OCI-LY7 (cell line): Measurements from ENCODE around the gene KRTAP10-9.
"Not testable (repeated sequence)": the region's sequence is repeated elsewhere in the genome, so short reads cannot be mapped to it uniquely, and the experiment has no call there.

Source experiments
- EZH2phosphoT487 ChIP-seq: fragments of 200-600 bp; sonication (generic); IDR thresholded peaks from 2 replicates; pipeline ENCODE4 v1.6.1; 2018; ENCODE audit warnings: low read depth, borderline replicate concordance, mild to moderate bottlenecking, mixed run types, antibody characterized with exemption, low read length, moderate library complexity, mixed read lengths
- TF ChIP-seq, protein P1 (sequence below): fragments of 200-600 bp; sonication (generic); conservative IDR thresholded peaks from 2 replicates; pipeline ENCODE4 v1.5.1; 2014; ENCODE audit warnings: mild to moderate bottlenecking, antibody characterized with exemption, low read length, moderate library complexity, mixed read lengths

DNA sequence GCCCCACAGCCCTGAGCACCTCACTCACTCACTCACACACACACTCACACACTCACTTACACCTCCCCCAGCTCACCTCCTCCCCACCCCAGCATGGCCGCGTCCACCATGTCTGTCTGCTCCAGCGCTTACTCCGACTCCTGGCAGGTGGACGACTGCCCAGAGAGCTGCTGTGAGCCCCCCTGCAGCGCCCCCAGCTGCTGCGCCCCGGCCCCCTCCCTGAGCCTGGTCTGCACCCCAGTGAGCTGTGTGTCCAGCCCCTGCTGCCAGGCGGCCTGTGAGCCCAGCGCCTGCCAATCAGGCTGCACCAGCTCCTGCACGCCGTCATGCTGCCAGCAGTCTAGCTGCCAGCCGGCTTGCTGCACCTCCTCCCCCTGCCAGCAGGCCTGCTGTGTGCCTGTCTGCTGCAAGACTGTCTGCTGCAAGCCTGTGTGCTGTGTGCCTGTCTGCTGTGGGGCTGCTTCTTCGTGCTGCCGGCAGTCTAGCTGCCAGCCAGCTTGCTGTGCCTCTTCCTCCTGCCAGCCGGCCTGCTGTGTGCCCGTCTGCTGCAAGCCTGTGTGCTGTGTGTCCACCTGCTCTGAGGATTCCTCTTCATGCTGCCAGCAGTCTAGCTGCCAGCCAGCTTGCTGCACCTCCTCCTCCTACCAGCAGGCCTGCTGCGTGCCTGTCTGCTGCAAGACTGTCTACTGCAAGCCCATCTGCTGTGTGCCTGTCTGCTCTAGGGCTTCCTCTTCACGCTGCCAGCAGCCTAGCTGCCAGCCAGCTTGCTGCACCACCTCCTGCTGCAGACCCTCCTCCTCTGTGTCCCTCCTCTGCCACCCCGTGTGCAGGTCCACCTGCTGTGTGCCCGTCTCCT, 19.7 kb downstream of the KRTAP10-9 start, which contains the start of gene KRTAP10-11:
- TF ChIP-seq, protein P1, sequence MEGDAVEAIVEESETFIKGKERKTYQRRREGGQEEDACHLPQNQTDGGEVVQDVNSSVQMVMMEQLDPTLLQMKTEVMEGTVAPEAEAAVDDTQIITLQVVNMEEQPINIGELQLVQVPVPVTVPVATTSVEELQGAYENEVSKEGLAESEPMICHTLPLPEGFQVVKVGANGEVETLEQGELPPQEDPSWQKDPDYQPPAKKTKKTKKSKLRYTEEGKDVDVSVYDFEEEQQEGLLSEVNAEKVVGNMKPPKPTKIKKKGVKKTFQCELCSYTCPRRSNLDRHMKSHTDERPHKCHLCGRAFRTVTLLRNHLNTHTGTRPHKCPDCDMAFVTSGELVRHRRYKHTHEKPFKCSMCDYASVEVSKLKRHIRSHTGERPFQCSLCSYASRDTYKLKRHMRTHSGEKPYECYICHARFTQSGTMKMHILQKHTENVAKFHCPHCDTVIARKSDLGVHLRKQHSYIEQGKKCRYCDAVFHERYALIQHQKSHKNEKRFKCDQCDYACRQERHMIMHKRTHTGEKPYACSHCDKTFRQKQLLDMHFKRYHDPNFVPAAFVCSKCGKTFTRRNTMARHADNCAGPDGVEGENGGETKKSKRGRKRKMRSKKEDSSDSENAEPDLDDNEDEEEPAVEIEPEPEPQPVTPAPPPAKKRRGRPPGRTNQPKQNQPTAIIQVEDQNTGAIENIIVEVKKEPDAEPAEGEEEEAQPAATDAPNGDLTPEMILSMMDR, result not testable (repeated sequence)
- TF ChIP-seq EZH2phosphoT487, result not testable (repeated sequence)
